DOHH2 (cell line): ENCODE measurements around the gene ZBTB5.

Experiments
- H3F3A ChIP-seq: fragments of 200-600 bp; sonication (generic), shearing (Covaris generic); 2 replicates; pipeline ENCODE4 v1.6.0; 2016; ENCODE audit warnings: antibody characterized with exemption, mild to moderate bottlenecking; ENCODE audit not compliant: control insufficient read depth, insufficient read depth
- H3K27ac ChIP-seq: fragments of 200-600 bp; sonication (generic); 2 replicates; pipeline ENCODE4 v1.5.1; 2014; ENCODE audit warnings: low read depth, mild to moderate bottlenecking, low read length, moderate library complexity
- H3K27me3 ChIP-seq: fragments of 200-600 bp; sonication (generic); 2 replicates; pipeline ENCODE4 v1.6.1; 2014; ENCODE audit warnings: mild to moderate bottlenecking, low read length, mixed read lengths; ENCODE audit not compliant: control insufficient read depth
- H3K36me3 ChIP-seq: fragments of 200-600 bp; sonication (generic); 2 replicates; pipeline ENCODE4 v1.6.1; 2014; ENCODE audit warnings: mild to moderate bottlenecking, low read length, moderate library complexity, mixed read lengths; ENCODE audit not compliant: control insufficient read depth
- H3K4me1 ChIP-seq: fragments of 200-600 bp; sonication (generic); 2 replicates; pipeline ENCODE4 v1.6.1; 2014; ENCODE audit warnings: mild to moderate bottlenecking, low read length, mixed read lengths; ENCODE audit not compliant: control insufficient read depth
- H3K4me2 ChIP-seq: fragments of 200-600 bp; sonication (generic); 2 replicates; pipeline ENCODE4 v1.6.0; 2014; ENCODE audit warnings: mild to moderate bottlenecking, low read length, moderate library complexity
- H3K4me3 ChIP-seq: fragments of 200-600 bp; sonication (generic); 2 replicates; pipeline ENCODE4 v1.5.1; 2014; ENCODE audit warnings: mild to moderate bottlenecking, low read length, mixed read lengths
- H3K79me2 ChIP-seq: fragments of 200-600 bp; sonication (generic); 2 replicates; pipeline ENCODE4 v1.6.1; 2014; ENCODE audit warnings: mild to moderate bottlenecking, low read length, mixed read lengths; ENCODE audit not compliant: control insufficient read depth
- H3K9me2 ChIP-seq: fragments of 200-600 bp; sonication (generic); replicated peaks from 2 replicates; pipeline ENCODE4 v1.6.1; 2014; ENCODE audit warnings: mild to moderate bottlenecking, low read length, mixed read lengths; ENCODE audit not compliant: control insufficient read depth
- H3K9me3 ChIP-seq: fragments of 200-600 bp; sonication (generic); 2 replicates; pipeline ENCODE4 v1.6.1; 2014; ENCODE audit warnings: antibody characterized with exemption, low read length, mixed read lengths; ENCODE audit not compliant: control insufficient read depth, insufficient read depth
- H4K20me1 ChIP-seq: fragments of 200-600 bp; sonication (generic); 2 replicates; pipeline ENCODE4 v1.6.0; 2014; ENCODE audit warnings: low read depth, mild to moderate bottlenecking, antibody characterized with exemption, low read length, moderate library complexity; ENCODE audit not compliant: control insufficient read depth, insufficient read depth
- EZH2phosphoT487 ChIP-seq: fragments of 200-600 bp; sonication (generic); IDR thresholded peaks from 2 replicates; pipeline ENCODE4 v1.6.1; 2017; ENCODE audit warnings: borderline replicate concordance, mild to moderate bottlenecking, antibody characterized with exemption, low read length, moderate library complexity, mixed read lengths
- TF ChIP-seq, protein P1 (sequence below): fragments of 200-600 bp; sonication (generic); IDR thresholded peaks from one replicate; pipeline ENCODE4 v1.5.1; 2014; ENCODE audit warnings: antibody characterized with exemption, mild to moderate bottlenecking, low read depth, low read length; ENCODE audit not compliant: poor library complexity, severe bottlenecking

The ZBTB5 gene

GRCh38 chr9:37437010-37437409, 28.2 kb downstream of the ZBTB5 start:
- no peaks in the 10 kb centered on the region for H3K27me3 ChIP-seq
- TF ChIP-seq, protein P1, sequence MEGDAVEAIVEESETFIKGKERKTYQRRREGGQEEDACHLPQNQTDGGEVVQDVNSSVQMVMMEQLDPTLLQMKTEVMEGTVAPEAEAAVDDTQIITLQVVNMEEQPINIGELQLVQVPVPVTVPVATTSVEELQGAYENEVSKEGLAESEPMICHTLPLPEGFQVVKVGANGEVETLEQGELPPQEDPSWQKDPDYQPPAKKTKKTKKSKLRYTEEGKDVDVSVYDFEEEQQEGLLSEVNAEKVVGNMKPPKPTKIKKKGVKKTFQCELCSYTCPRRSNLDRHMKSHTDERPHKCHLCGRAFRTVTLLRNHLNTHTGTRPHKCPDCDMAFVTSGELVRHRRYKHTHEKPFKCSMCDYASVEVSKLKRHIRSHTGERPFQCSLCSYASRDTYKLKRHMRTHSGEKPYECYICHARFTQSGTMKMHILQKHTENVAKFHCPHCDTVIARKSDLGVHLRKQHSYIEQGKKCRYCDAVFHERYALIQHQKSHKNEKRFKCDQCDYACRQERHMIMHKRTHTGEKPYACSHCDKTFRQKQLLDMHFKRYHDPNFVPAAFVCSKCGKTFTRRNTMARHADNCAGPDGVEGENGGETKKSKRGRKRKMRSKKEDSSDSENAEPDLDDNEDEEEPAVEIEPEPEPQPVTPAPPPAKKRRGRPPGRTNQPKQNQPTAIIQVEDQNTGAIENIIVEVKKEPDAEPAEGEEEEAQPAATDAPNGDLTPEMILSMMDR = no peak
- TF ChIP-seq EZH2phosphoT487 = no peak
- H3K27ac ChIP-seq = no peak overlapping the region
- H3K9me3 ChIP-seq = no peaks in the 10 kb centered on the region
- H4K20me1 ChIP-seq = 0 out of 2 replicates have a peak, but pooled peaks cover 3% of the 10 kb centered on the region
- H3K4me2 ChIP-seq = no peak overlapping the region
- H3K4me3 ChIP-seq = no peak overlapping the region
- H3K9me2 ChIP-seq = no peaks in the 10 kb centered on the region
- peaks cover 19% of the 10 kb centered on the region for H3F3A ChIP-seq
- peaks cover 99% of the 10 kb centered on the region for H3K36me3 ChIP-seq
- peaks cover 38% of the 10 kb centered on the region for H3K79me2 ChIP-seq
- H3K4me1 ChIP-seq = peaks cover 5% of the 10 kb centered on the region; the same call in 1 of the 2 replicates

DNA sequence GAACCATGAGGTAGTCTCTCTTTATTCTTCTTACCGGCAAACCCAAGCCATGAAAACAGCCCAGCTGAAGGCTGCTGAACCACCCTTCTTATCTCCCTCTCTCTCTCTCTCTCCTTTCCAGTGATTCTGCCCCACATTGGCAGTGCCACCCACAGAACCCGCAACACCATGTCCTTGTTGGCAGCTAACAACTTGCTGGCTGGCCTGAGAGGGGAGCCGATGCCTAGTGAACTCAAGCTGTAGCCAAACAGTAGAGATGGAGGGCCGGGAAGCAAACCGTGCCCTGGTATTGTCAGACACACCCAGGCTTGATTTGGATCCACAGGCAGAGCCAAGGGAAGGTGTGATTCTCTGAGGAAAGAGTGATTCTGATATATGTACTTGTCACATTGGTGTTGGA, 28.7 kb downstream of the ZBTB5 start:
- Histone ChIP-seq H3K27ac (no peak overlapping the region), H3F3A (peaks cover 19% of the 10 kb centered on the region), H3K27me3 (no peaks in the 10 kb centered on the region), H3K9me3 (no peaks in the 10 kb centered on the region), H3K9me2 (no peaks in the 10 kb centered on the region), H3K4me1 (peaks cover 5% of the 10 kb centered on the region; the same call in 1 of the 2 replicates), H3K4me2 (no peak overlapping the region), H3K36me3 (peaks cover 99% of the 10 kb centered on the region), H3K79me2 (peaks cover 35% of the 10 kb centered on the region), H3K4me3 (no peak overlapping the region), H4K20me1 (0 out of 2 replicates have a peak, but pooled peaks cover 3% of the 10 kb centered on the region)
- no peak for TF ChIP-seq EZH2phosphoT487
- TF ChIP-seq, protein P1 = no peak

- 0 out of 2 replicates have a peak, but pooled peaks cover 3% of the 10 kb centered on the region for H3F3A ChIP-seq
- H3K79me2 ChIP-seq = peaks cover 18% of the 10 kb centered on the region
- peaks cover 99% of the 10 kb centered on the region for H3K36me3 ChIP-seq
- no peak overlapping the region for H3K4me3 ChIP-seq
- peaks cover 5% of the 10 kb centered on the region; the same call in 1 of the 2 replicates for H3K4me1 ChIP-seq
- TF ChIP-seq EZH2phosphoT487 = no peak
- TF ChIP-seq, protein P1 = no peak
- H4K20me1 ChIP-seq = 0 out of 2 replicates have a peak, but pooled peaks cover 3% of the 10 kb centered on the region
- no peak overlapping the region for H3K27ac ChIP-seq
- H3K4me2 ChIP-seq = no peak overlapping the region
- H3K27me3 ChIP-seq = no peaks in the 10 kb centered on the region
- H3K9me3 ChIP-seq = no peaks in the 10 kb centered on the region
- H3K9me2 ChIP-seq = no peaks in the 10 kb centered on the region
These were observed 31.3 kb downstream of the ZBTB5 start for GRCh38 chr9:37433867-37434371.
